ENCODE data around the gene BMP5.

DNA sequence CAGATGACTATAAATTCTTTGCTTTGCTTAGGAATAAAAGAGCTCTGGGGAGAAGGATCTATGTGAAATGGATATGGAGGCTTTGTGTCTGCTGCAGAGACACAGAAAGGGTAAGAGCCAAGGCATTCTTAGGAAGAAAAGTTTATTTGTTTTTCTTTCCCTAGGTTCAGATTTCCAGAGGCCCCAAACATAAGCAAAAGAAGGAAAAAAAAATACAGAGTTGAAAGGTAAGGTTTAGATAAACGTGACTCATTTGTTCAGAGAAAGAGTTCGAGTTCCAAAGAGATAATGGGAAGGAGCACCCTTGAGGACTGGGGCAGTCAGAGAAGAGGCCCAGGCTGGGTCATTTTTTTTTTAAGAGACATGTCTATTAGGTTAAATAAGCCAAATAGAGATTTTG is 27.4 kb upstream of the BMP5 start:
- TF ChIP-seq, protein P1, sequence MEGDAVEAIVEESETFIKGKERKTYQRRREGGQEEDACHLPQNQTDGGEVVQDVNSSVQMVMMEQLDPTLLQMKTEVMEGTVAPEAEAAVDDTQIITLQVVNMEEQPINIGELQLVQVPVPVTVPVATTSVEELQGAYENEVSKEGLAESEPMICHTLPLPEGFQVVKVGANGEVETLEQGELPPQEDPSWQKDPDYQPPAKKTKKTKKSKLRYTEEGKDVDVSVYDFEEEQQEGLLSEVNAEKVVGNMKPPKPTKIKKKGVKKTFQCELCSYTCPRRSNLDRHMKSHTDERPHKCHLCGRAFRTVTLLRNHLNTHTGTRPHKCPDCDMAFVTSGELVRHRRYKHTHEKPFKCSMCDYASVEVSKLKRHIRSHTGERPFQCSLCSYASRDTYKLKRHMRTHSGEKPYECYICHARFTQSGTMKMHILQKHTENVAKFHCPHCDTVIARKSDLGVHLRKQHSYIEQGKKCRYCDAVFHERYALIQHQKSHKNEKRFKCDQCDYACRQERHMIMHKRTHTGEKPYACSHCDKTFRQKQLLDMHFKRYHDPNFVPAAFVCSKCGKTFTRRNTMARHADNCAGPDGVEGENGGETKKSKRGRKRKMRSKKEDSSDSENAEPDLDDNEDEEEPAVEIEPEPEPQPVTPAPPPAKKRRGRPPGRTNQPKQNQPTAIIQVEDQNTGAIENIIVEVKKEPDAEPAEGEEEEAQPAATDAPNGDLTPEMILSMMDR (IDR thresholded peaks at IDR 0.05) = no peak
- TF ChIP-seq EP300 (IDR thresholded peaks at IDR 0.05) = no peak

Measured in ovary (tissue), 3 donors.